Measurements from ENCODE around the gene SPOCK1. TPM values are rescaled to one million over a fixed set of nuclear protein-coding genes. Genes with fewer than 3 reads are reported as not detected.

The SPOCK1 gene
- polyA plus RNA-seq, 2 donors: 0.86 to 0.88 TPM

DNA sequence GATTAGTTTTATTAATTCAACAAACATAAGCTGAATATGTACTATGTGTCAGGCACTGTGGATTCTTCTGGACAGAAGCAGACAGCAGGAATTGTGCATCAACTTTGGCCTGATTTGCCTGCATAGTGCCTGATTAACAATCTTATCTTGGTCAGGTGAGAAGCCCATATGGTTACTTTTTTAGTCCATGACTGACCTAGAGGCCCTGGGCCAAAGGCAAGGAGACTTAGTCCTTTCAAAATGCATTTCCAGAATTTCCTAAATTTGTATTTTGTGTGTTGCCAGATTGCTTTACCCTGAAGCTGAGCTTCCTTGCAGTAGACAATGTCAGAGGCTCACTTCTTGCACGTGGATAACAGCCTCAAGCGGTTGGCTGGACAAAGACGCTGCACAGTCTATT, 286.7 kb downstream of the SPOCK1 start:
- H3K4me1 ChIP-seq (ENCODE audit: control insufficient read depth in 2 of 2, insufficient read depth in 2 of 2, low read length in 1 of 2): no peaks in the 10 kb centered on the region
- WGBS, 2 donors: 82 to 88% methylated on average over 3 of the region's 3 CpGs
- H3K27ac ChIP-seq (ENCODE audit: low read depth in 2 of 2, low read length in 1 of 2): no peak overlapping the region
- H3K27me3 ChIP-seq (ENCODE audit: control insufficient read depth in 1 of 2, insufficient read depth in 2 of 2, low read length in 2 of 2): no peaks in the 10 kb centered on the region
- peaks cover 0 to 2% of the 10 kb centered on the region in 2 donors for H3K9me3 ChIP-seq (ENCODE audit: control insufficient read depth in 2 of 2, insufficient read depth in 1 of 2, low read depth in 1 of 2, low read length in 1 of 2)
- no peak overlapping the region for H3K4me3 ChIP-seq (ENCODE audit: low read depth in 1 of 2, low read length in 2 of 2)
- no peaks in the 10 kb centered on the region for H3K36me3 ChIP-seq (ENCODE audit: control insufficient read depth in 2 of 2, insufficient read depth in 2 of 2, low read length in 1 of 2)

DNA sequence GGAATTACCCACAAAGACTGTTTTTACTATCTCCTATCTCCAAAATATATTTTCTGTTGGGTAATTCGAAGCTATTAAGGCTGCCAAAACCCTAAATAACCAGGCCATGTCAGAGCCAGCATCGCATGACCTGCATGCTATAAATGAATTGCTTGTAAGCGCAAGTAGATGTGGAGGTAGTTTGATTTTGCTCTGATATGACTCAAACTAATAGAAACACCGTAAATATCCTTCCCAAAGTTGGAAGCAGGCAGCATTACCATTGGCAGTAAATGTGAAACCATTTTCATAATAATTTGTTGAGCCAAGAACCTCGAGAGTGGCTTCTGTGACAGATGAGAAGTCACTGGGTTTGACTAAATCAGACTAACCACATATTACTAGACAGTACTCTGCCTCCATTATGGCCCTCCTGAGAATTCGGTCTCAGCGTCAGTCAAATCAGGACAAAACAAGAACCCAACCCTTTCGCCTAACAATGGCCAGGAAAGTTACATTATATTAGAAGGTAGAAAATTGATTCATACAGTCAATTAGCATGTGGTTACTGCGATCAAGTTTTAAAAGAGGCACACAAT, 289.8 kb downstream of the SPOCK1 start:
- Histone ChIP-seq H3K9me3 (ENCODE audit: control insufficient read depth in 2 of 2, insufficient read depth in 1 of 2, low read depth in 1 of 2, low read length in 1 of 2) (peaks cover 0 to 2% of the 10 kb centered on the region in 2 donors), H3K4me3 (ENCODE audit: low read depth in 1 of 2, low read length in 2 of 2) (no peak overlapping the region), H3K27ac (ENCODE audit: low read depth in 2 of 2, low read length in 1 of 2) (no peak overlapping the region), H3K4me1 (ENCODE audit: control insufficient read depth in 2 of 2, insufficient read depth in 2 of 2, low read length in 1 of 2) (peaks cover 0 to 3% of the 10 kb centered on the region in 2 donors), H3K36me3 (ENCODE audit: control insufficient read depth in 2 of 2, insufficient read depth in 2 of 2, low read length in 1 of 2) (no peaks in the 10 kb centered on the region), H3K27me3 (ENCODE audit: control insufficient read depth in 1 of 2, insufficient read depth in 2 of 2, low read length in 2 of 2) (no peaks in the 10 kb centered on the region)
- WGBS, 2 donors: 85 to 88% methylated on average over 9 of the region's 9 CpGs

DNA sequence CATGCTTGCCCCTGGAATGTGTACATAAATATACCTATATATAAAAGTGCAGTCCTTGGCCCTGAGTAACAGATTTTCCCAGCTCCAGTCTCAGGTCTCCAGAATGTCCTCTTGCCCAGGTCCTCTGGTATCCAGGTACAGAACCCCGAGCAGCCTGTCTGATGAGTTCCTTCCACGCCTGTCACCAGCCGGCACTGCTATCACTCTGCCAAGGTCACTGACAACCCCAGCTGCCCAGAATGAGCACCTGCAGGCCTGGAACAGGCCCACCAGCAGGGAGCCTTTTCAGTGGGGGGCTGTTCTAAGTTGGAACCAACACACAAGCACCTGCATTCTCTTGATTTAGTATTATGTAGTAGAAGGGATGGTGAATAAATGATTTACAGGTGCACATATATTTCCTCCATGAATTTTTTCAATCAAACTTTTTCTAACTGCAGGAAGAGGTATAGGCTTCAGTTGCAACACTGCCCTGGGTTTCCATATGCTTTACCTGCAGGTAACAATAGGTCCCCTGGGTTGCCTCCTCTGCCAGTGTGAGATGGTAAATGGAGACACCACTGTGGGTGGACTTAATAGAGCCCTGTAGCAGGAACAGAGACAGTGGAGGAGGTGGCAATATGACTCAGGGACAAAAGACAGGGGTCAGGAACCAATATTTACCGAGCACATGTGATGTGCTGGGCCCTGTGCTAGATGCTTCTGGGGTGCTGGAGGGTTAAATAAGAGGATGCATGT, 291.9 kb downstream of the SPOCK1 start:
- WGBS, 2 donors: 75 to 87% methylated on average over 4 of the region's 4 CpGs
- Histone ChIP-seq H3K9me3 (ENCODE audit: control insufficient read depth in 2 of 2, insufficient read depth in 1 of 2, low read depth in 1 of 2, low read length in 1 of 2) (no peaks in the 10 kb centered on the region), H3K4me3 (ENCODE audit: low read depth in 1 of 2, low read length in 2 of 2) (no peak overlapping the region), H3K27ac (ENCODE audit: low read depth in 2 of 2, low read length in 1 of 2) (no peak overlapping the region), H3K4me1 (ENCODE audit: control insufficient read depth in 2 of 2, insufficient read depth in 2 of 2, low read length in 1 of 2) (peaks cover 0 to 3% of the 10 kb centered on the region in 2 donors), H3K27me3 (ENCODE audit: control insufficient read depth in 1 of 2, insufficient read depth in 2 of 2, low read length in 2 of 2) (no peaks in the 10 kb centered on the region), H3K36me3 (ENCODE audit: control insufficient read depth in 2 of 2, insufficient read depth in 2 of 2, low read length in 1 of 2) (no peaks in the 10 kb centered on the region)

DNA sequence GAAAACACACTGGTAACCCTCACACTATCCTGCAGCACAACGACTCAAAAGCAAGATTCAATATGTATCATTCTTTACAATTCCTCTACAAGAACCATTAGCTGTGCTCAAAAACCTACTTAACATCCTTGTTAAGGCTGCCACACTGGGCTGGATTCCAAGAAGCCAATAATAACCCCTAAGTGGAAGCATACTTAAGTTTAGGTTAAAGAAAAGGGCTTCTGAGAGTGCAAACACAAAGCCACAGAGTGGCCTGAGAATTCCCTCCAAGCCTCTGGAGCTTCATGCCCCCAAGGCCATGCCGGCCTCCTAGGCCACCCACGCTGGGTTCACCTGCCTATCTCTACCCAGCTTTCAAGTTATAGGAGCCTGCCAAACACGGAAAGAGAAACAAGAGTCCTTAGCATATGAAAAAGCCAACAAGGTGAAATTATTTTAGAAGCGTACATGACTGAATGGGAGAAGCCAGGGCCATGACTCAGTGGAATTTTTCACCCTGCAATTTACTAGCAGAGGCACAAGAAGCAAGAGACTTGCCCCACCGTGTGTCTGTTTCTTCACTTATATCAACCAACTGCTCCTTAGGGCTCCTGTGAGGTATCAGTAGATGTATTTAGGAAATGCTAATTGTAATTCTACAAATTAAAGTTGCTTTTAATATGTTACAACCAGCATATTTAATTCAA, 293.0 kb downstream of the SPOCK1 start:
- H3K27me3 ChIP-seq (ENCODE audit: control insufficient read depth in 1 of 2, insufficient read depth in 2 of 2, low read length in 2 of 2): no peaks in the 10 kb centered on the region

DNA sequence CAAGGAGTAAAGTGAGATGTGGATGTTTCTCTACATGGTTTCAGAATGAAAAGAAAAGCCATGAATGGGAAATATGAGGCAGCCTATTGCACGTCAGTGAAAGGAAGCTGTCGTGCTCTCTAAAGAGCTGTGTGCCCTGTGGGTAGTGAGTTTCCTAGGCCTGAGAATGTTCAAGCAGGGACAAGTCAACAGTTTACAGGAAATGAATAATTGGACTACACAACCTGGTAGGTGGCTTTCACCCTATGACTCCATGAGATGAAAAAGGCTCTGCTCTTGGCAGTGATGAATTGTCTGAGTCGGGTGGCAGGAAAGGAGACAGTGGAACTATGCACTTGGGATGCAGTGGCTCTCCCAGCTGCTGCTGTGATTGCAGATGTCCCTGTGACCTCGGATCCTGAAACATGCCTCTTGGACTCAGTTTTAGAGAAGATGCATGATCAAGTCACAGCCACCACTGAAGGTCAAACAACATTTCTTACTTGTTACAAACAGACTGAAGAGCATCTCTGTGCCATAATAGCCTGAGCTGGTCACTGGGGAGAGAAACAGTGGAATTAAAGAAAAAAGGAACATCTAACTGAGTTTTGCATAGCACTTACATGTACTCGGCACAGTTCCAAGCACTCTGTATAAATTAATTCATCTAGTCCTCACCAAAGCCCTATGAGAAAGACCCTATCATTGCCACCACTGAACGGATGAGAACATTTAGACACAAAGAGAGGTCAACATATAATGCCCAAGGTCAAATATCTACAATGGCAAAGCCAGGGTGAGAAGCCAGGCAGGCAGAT, 293.7 kb downstream of the SPOCK1 start:
- H3K4me1 ChIP-seq (ENCODE audit: control insufficient read depth in 2 of 2, insufficient read depth in 2 of 2, low read length in 1 of 2): peaks cover 0 to 3% of the 10 kb centered on the region in 2 donors
- no peaks in the 10 kb centered on the region for H3K9me3 ChIP-seq (ENCODE audit: control insufficient read depth in 2 of 2, insufficient read depth in 1 of 2, low read depth in 1 of 2, low read length in 1 of 2)
- H3K27ac ChIP-seq (ENCODE audit: low read depth in 2 of 2, low read length in 1 of 2): no peak overlapping the region
- H3K27me3 ChIP-seq (ENCODE audit: control insufficient read depth in 1 of 2, insufficient read depth in 2 of 2, low read length in 2 of 2): no peaks in the 10 kb centered on the region
- no peaks in the 10 kb centered on the region for H3K36me3 ChIP-seq (ENCODE audit: control insufficient read depth in 2 of 2, insufficient read depth in 2 of 2, low read length in 1 of 2)
- no peak overlapping the region for H3K4me3 ChIP-seq (ENCODE audit: low read depth in 1 of 2, low read length in 2 of 2)
- 47 to 58% methylated on average over 6 of the region's 6 CpGs for WGBS, 2 donors

More for the DNA sequence above, 293.0 kb downstream of the SPOCK1 start:
- Histone ChIP-seq H3K36me3 (ENCODE audit: control insufficient read depth in 2 of 2, insufficient read depth in 2 of 2, low read length in 1 of 2) (no peaks in the 10 kb centered on the region), H3K4me1 (ENCODE audit: control insufficient read depth in 2 of 2, insufficient read depth in 2 of 2, low read length in 1 of 2) (peaks cover 0 to 3% of the 10 kb centered on the region in 2 donors), H3K27ac (ENCODE audit: low read depth in 2 of 2, low read length in 1 of 2) (peak overlapping the region in 1 of 2 donors; percentile 20), H3K9me3 (ENCODE audit: control insufficient read depth in 2 of 2, insufficient read depth in 1 of 2, low read depth in 1 of 2, low read length in 1 of 2) (no peaks in the 10 kb centered on the region), H3K4me3 (ENCODE audit: low read depth in 1 of 2, low read length in 2 of 2) (no peak overlapping the region)
- 48 to 54% methylated on average over 6 of the region's 6 CpGs for WGBS, 2 donors

DNA sequence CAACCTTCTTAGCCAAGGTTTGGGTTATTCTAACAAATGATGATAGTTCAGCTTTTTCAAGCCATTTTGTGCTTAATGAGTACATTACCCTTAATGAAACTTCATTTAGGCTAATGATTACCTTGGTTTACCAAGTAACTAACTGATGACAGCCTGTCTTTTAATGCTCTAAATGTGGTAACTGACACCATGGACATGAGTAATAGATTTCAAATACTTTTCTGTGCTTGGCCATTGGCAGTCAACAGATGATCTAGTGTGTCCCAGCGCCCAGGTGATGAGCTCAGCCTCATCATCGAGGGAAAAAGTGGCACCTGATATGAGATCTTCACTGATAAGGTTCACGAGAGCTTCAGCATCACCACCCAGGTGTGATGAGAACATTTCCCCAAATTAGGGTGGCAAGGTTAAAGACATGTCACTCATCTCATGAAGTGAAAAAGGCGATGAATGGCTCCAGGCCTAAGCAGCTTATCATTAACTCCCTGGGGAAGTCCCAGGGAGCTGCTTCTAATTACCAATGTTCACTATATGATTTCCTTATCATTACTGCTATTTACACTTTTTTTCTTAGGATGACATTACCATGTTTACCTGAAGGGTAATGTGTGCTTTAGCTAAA, 296.0 kb downstream of the SPOCK1 start:
- Histone ChIP-seq H3K27ac (ENCODE audit: low read depth in 2 of 2, low read length in 1 of 2) (no peak overlapping the region), H3K4me1 (ENCODE audit: control insufficient read depth in 2 of 2, insufficient read depth in 2 of 2, low read length in 1 of 2) (peaks cover 0 to 3% of the 10 kb centered on the region in 2 donors), H3K4me3 (ENCODE audit: low read depth in 1 of 2, low read length in 2 of 2) (no peak overlapping the region), H3K27me3 (ENCODE audit: control insufficient read depth in 1 of 2, insufficient read depth in 2 of 2, low read length in 2 of 2) (no peaks in the 10 kb centered on the region), H3K9me3 (ENCODE audit: control insufficient read depth in 2 of 2, insufficient read depth in 1 of 2, low read depth in 1 of 2, low read length in 1 of 2) (no peaks in the 10 kb centered on the region), H3K36me3 (ENCODE audit: control insufficient read depth in 2 of 2, insufficient read depth in 2 of 2, low read length in 1 of 2) (no peaks in the 10 kb centered on the region)
- WGBS, 2 donors: 74 to 82% methylated on average over 4 of the region's 4 CpGs

DNA sequence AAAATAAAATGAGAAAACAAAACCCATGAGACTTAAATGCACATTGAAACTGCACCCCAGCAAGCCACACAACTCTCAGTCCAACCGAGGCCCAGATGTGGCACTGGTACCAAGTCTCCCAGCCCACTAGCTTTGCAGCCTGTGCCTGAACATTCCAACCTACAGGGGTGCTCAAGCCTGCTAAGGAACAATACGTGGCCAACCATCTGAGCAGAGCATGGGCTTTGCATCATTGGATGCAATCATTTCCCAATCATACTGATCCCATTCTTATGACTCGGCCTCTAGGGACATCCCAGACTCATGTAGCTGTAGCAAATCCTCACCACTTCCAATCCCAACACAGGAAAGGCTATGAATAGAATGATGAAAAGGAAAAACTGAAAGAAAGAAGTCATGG, 297.2 kb downstream of the SPOCK1 start:
- WGBS, 2 donors: 69 to 79% methylated on average over 3 of the region's 3 CpGs
- H3K4me1 ChIP-seq (ENCODE audit: control insufficient read depth in 2 of 2, insufficient read depth in 2 of 2, low read length in 1 of 2): peaks cover 0 to 3% of the 10 kb centered on the region in 2 donors
- no peaks in the 10 kb centered on the region for H3K27me3 ChIP-seq (ENCODE audit: control insufficient read depth in 1 of 2, insufficient read depth in 2 of 2, low read length in 2 of 2)
- no peaks in the 10 kb centered on the region for H3K36me3 ChIP-seq (ENCODE audit: control insufficient read depth in 2 of 2, insufficient read depth in 2 of 2, low read length in 1 of 2)
- H3K27ac ChIP-seq (ENCODE audit: low read depth in 2 of 2, low read length in 1 of 2): no peak overlapping the region
- H3K9me3 ChIP-seq (ENCODE audit: control insufficient read depth in 2 of 2, insufficient read depth in 1 of 2, low read depth in 1 of 2, low read length in 1 of 2): no peaks in the 10 kb centered on the region
- no peak overlapping the region for H3K4me3 ChIP-seq (ENCODE audit: low read depth in 1 of 2, low read length in 2 of 2)

DNA sequence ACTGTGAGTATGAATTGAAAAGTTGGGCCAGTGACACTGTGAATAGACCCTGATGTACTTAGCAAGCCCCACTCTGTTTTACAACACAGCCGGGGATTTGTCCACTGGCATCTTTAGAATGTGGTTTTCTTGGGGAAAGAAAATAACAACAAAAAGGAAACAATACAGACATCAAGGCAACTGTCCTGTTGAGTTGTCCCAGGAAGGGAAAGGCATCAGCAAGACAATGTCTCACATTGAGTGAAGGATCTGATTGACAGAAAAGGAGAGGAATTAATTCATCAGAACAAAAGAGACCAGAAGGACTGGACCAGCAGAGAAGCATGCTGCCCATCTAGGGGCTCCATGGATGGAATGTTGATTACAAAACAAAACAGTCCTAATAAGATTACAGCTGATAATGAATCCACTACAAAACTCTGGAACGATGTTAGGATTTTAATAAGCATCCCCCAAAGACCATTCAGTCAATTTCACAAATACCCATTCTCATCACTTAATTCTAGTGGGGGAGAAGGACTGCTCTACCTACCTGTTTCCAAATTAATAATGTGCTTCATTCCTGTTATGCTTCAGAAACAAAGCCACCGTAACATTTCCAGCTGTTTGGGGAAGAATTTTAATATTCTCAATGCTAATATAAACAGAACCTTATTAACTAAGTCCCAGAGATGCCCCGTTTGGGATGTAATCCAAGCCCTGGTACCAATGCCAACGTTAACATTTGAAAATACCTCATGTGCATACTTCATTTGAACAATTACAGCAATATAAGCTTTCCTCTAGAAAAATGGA, 298.0 kb downstream of the SPOCK1 start:
- H3K36me3 ChIP-seq (ENCODE audit: control insufficient read depth in 2 of 2, insufficient read depth in 2 of 2, low read length in 1 of 2): no peaks in the 10 kb centered on the region
- no peaks in the 10 kb centered on the region for H3K9me3 ChIP-seq (ENCODE audit: control insufficient read depth in 2 of 2, insufficient read depth in 1 of 2, low read depth in 1 of 2, low read length in 1 of 2)
- peaks cover 0 to under 1% of the 10 kb centered on the region in 2 donors for H3K4me1 ChIP-seq (ENCODE audit: control insufficient read depth in 2 of 2, insufficient read depth in 2 of 2, low read length in 1 of 2)
- no peak overlapping the region for H3K27ac ChIP-seq (ENCODE audit: low read depth in 2 of 2, low read length in 1 of 2)
- H3K4me3 ChIP-seq (ENCODE audit: low read depth in 1 of 2, low read length in 2 of 2): no peak overlapping the region
- 69 to 73% methylated on average over 5 of the region's 5 CpGs for WGBS, 2 donors
- no peaks in the 10 kb centered on the region for H3K27me3 ChIP-seq (ENCODE audit: control insufficient read depth in 1 of 2, insufficient read depth in 2 of 2, low read length in 2 of 2)

All from esophagus (tissue), 2 donors.